Measurements from ENCODE around the gene CLIP4.
"Not testable (repeated sequence)": the region's sequence is repeated elsewhere in the genome, so short reads cannot be mapped to it uniquely, and the experiment has no call there.

CLIP4 gene, protein sequence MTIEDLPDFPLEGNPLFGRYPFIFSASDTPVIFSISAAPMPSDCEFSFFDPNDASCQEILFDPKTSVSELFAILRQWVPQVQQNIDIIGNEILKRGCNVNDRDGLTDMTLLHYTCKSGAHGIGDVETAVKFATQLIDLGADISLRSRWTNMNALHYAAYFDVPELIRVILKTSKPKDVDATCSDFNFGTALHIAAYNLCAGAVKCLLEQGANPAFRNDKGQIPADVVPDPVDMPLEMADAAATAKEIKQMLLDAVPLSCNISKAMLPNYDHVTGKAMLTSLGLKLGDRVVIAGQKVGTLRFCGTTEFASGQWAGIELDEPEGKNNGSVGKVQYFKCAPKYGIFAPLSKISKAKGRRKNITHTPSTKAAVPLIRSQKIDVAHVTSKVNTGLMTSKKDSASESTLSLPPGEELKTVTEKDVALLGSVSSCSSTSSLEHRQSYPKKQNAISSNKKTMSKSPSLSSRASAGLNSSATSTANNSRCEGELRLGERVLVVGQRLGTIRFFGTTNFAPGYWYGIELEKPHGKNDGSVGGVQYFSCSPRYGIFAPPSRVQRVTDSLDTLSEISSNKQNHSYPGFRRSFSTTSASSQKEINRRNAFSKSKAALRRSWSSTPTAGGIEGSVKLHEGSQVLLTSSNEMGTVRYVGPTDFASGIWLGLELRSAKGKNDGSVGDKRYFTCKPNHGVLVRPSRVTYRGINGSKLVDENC

DNA sequence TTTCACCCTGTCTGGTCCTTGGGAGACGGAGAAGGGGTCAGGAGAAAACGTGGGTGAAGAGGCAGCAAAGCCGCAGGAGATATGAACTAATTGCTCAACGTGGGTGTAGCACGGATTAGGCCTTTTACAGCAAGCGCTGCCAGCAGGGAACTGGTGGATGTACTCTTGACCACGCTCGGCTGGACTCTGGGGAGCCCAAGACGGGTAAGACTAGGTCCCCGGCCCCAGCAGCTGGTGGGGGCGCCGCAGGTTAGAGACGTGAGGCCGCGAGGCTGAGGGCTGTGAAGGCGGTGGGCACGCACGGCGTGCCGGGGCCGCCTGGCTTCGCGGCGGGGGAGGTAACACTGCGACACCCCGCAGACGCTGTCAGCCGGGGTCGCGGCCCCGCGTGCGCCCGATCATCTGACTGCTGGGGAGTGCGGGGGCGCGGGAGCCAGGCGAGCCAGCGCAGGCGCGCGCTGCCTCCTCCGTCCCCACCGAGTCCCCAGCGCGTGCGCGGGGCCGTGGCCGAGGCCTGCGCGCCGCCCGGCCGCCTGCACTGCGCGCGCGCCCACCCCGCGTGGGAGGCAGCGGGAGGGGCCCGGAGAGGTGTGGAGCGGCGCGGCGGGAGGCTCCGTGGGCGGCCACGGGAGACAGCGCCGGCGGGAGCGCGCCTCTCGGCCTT is at the start of gene CLIP4:
Gene CLIP4, plus strand, starts transcription at position 470 of the 664 bp plus-strand sequence. CDS start 5,974 bp downstream, outside the sequence.
- peak; percentile 24 for DNase-seq

DNA sequence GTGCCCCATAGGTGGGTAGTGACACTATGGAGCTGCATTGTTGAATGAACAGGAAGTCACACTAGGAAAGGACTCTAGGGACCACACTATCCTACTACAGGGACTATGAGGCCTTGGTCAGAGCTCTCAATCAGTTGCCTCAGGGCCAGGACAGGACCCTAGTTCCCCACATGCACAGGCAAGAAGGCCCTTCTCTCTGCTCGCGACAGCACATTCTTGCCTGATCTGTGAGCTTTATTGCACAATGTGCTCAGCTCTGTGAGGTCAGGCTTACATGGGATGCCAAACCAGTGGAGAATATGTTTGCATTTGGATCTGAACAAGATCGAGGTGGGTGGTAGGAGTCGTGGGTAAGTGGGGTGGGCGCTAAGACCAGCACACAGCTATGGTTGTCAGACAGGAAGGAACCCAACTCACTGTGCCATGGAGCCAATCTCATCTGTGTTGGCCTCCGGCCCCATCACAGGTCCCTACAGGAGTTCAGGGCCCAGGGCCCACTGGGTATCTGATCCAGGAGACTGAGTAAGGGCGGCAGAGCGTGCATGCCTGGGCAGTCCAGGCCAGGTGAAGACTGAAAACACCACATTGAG is 48.8 kb upstream of the CLIP4 start:
- DNase-seq = no peak

DNA sequence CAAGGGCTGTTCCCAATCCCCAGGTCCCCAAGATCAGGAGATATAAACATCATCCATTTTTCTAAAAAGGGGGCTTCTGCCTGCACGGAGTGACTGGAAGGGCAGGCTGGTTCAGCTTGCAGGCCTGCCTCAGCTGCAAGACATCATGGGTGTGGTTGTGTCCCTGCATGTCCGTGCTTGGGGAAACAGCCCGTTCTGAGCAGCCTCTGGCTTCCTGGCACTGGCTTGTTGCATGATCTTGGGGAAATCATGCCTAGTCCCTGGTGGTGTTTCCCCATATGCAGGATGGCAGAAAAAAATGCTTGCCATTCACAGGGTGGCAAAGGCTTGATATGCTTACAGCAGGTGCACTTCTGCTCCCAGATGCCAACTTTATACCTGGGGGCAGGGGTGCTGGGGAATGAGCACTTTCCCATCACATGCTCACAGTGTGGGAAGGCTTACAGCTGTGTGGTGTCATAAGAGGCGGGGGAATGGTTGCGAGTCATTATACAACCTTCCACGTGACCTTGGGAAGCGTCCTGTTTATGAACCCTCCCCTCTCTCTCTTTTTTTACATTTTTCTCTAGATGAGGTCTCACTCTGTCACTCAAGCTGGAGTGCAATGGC is 48.1 kb upstream of the CLIP4 start:
- DNase-seq = no peak

DNA sequence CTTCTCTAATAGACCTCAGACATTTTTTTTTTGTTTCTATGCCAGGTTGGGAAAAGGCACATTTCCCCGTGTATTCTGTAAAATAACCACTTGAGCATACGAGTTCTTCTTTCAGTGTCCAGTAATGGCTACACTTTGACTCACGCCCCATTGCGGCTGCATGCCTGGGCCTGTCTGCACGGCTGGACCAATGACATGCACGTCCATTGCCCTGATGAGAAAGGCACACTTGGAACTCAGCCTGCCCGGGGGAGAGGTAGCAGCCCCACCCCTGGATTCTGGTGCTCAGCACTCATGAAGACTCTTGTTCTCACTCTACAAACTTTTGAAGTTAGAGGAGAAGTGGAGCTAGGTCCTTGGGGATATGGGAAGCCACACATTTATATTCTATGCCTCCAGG is 46.7 kb upstream of the CLIP4 start:
- no peak for DNase-seq

DNA sequence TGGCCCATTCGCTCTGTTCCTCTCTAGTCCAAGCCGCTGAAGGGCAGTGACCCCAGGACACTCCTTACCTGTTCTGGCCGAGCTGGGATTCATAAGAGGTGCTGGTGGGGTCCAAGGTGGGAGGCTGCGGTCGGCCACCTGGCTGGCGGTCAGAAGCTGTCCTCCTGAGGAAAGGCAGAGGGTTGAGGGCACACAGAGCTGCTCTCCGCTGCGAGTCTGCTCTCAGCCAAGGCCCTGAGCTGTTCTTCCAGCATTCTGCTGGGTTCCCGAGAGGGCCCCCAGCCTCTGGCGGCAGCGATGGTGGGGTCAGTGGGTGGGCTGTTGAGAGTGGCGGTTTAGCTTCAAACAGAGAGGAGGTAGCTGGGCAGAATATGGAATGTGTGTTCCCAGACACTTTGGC is 44.7 kb upstream of the CLIP4 start:
- DNase-seq = no peak

DNA sequence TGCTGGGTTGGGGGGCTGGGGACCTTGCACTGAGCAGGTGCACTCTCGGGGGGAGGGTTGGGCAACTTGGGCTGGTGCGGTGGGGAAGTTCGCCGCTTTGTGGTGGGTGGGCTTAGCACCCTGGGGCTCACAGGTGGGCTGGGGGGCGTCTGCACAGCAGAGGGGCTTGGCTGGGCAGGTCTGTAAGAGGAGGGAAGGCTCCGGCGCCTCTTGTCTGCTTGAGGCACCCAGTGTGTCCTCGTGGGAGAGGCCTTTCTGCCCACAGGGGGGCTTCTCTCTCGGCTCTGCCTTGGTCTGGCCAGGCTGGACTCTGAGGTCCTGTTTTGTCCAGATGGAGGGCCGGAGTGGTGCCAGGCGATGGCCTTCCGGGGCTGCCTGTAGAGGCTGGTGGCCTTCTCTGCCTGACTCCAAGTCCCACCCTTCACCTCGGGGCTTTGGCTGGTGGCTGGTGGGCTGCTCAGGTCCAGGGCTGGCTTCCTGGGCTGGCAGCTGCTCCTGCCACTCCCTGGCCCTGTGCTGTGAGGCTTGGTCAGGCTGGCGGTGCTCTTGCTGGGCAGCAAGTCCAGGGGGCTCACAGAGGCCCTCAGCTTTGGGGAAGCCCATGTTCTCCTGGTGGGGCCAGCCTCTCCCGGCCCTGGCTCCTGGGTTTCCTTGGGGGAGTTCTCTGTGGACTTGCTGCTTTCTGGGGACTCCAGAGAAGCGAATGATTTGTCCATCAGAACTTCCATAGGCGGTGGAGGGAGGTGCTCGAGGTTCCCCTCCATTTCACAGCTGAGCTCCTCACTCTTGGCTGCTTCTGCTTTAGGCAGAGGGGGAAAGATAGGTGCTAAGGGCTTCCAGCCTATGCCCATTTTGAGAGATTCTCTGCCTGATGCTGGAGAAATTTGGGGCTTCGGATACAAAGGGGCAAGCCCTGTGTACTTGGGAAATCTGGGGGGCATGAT is 43.9 kb upstream of the CLIP4 start:
- no peak for DNase-seq

DNA sequence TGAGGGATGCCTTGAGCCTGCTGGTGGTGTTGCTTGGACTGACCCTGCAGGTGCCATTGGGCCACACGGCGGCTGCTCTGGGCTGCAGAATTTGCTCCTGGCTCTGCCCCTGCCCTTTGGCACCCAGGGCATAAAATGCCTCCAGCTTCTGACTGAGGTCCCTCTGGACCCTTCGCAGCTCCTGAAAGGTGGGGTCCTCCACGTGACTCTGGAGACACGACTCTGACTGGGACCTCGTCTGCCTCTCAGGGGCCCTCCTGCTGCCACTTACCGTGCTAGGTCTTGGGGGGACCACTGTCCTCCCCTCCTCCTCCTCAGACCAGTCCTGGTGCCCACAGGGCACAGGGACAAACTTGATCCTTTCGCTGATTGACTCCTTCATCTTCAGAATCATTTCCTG is 43.0 kb upstream of the CLIP4 start:
- DNase-seq = no peak

DNA sequence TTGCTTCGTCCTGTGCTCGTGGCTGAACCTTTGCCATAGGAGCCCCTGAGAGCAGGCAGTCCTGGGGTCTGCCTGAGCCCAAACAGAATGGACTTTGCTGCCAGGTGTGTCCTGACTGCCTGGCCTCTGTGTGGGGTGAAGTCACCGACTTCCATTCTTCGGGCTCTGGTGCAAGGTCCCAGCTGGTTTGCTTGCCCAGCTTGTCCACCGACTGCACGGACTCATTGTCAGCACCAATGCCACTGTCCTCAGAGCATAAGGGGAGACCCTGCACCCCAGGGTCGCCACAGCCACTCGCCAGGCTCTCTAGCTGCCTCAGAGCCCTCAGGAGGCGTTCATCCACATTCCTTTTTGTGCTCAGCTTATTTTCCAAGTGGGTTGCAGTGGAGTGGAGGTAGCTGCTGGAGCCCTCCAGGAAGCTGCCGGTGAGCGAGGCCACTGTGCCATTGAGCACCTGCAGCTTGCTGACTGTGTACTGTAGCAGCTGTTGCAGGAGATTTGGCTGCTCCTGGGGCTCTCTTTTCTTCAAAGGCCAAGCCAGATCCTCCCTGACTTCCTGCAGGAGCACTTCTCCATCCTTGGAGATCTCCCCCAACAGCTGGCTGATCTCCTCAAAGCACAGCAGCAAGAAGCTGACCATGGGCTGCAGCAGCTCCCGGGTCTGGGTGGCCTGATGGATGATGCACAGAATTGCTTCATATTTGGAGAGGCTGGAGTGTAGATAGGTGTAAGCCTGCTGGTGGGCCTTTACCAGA is 42.1 kb upstream of the CLIP4 start:
- DNase-seq = no peak

DNA sequence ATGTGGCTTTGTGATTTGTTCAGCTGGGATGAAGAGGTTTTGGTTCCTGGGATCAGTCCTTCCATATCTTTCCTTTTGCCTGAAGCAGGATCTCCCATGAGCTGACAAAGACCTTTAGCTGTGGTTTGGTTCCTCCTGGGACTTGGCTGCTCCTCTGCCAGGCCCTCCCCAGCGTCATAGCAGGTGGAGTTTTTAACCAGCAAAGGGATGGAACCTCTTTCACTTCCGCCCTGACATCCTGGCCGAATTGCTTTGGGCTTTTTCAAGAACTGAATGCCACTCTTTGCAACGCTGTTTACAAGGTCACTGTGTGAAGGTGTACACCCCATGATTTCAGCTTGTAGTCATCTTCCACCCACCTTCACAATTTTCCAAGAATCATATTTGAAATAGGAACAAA is 41.3 kb upstream of the CLIP4 start:
- DNase-seq = no peak

DNA sequence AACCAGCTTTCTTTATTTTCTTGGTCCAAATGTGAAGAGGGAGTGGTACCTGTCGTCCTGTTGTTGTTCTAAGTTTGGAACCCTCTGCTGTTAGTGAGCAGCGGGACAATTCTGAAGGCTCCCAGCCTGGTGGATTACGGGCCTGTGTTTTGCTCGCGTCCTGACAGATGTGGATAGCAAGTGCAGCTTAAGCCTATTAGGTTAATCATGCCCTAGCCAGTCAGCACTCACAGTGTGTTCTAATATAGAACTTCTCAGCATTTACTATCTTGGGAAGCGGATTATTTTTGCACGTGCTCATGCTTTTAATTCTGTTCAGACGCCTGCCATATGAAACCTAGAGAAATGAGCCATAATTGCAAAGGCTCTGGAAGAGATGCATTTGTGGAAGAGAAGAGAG is 40.8 kb upstream of the CLIP4 start, which contains the start of gene PCARE:
Gene PCARE, minus strand, starts transcription at position 113 of the 400 bp plus-strand sequence. CDS start 262 bp downstream, outside the sequence.
- no peak for DNase-seq

DNA sequence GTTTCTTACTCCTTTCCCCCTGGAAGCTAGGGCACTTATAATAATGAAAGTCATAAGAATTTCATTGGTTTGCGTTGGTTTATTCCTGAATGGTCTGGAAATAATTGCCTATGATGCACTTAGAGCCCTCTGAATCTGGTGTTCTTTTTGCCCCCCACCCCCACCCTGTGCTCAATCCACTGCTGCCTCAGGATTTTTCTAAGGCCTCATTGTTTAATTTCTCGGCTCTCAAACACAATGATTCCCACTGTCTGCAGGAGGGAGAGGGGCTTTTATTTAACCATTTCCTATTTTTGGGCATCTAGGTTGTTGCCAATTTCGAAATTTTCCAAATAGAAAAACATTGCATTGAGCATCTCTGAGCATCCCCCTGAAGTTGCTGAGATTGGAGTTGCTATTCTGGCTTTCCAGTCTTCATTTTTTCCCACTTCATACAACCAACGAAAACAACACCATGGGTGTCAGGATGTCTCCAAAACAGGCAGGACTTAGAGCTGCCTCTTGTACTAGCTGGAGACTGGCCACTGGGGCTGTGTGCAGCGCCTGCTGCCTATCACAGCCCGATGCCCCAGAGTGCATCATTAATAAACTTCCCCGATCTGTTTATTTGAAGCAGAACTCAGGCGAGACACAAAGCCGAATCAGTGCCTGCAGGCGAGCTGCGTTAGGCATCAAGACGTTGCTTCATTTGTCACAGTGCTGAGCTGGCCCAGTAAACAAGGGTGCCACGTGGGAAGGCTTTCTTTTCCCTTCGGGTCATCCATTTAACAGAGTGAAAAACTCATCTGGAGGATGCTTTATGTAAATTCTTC is 39.1 kb upstream of the CLIP4 start:
- no peak for DNase-seq

DNA sequence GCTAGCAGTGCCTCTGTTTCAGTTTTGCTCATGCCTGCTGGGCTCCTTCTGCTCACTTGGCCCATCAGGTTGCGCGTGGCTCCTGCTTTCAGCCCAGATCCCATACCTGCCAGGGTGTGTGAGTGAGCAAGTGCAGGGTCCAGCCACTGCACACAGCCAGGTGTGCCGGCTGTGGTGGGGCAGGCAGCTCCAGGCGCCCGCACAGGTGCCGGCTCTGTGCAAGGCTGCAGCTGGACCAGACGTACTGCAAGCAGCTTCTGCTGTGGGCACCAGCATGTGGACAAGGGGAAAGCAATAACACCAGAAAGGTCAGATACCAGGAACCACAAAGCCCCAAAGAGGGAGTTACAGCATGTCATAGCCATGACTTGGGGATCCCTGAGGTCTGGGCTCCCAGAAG is 35.3 kb upstream of the CLIP4 start:
- no peak for DNase-seq

DNA sequence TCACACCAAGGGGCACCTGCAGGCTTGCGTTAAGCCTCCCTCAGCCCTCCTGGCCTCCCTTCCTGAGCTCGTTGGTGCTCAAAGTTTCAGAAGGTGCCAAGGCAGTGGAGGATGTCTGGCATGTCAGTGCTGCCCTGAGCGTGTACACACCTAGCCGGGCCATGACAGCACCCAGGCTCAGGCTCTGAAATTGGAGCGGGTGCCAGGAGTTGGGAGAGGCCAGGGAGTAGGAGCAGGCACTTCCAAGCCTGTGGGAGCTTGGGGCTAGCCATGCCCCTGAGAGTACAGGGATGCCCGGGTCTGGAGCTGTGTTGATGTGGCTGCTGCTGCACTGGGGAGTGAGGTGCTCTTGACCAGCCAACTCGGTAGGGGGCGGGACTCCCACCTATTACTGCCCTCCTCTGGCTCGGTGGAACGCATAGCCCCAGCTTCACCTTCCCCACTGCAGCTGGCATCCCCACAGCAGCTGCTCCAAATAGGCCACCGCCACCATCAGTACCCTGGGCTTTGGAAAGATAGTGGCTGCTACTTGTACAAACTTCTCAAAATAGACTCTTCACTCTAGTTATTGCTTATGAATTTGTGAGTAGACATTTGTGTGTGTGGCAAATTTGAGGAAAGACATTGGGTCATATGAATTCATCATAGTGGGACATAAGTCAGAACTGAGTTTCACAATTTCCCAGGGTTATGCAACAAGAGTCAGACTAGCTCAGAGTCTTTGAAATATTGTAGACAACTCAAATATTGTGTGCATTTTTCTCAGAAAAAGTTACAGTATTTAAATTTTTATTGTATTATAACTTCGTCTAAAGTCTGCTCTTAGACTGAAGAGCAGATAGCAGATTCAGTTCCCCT is 34.1 kb upstream of the CLIP4 start:
- no peak for DNase-seq

DNA sequence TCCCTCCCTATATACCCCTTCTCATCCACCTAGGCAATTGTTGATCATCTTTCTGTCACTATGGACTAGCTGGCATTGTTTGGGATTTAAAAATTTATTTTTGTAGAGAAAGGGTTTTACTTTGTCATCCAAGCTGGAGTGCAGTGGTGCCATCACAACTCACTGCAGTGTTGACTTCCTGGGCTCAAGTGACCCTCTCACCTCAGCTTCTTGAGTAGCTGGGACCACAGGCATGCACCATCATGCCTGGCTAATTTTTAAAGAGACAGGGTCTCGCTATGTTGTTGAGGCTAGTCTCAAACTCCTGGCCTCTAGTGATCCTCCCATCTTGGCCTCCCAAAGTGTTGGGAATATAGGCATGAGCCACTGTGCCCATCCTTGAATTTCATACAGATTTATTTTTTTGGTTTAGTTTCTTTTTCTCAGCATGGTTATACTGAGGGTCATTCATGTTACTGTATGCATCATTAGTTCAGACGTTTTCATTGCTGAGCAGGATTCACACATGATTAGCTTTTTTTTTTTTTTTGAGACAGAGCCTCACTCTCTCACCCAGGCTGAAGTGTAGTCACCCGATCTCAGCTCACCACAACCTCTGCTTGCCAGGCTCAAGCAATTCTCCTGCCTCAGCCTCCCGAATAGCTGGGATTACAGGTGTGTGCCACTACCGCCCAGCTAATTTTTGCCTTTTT is 32.3 kb upstream of the CLIP4 start:
- DNase-seq = no peak

DNA sequence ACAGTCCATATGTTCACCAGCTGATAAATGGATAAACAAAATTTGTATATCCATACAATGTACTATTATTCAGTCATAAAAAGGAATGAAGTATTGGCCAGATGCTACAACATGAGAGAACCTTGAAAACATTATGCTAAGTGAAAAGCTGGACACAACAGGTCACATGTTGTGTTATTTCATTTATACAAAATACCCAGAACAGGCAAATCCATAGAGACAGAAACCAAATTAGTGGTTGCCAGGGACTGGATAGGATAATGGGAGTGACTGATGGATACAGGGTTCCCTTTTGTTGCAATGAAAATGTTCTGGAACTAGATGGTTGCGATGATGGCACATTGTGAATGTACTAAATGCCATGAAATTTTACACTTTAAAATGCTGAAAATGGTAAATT is 30.7 kb upstream of the CLIP4 start:
- no peak for DNase-seq

DNA sequence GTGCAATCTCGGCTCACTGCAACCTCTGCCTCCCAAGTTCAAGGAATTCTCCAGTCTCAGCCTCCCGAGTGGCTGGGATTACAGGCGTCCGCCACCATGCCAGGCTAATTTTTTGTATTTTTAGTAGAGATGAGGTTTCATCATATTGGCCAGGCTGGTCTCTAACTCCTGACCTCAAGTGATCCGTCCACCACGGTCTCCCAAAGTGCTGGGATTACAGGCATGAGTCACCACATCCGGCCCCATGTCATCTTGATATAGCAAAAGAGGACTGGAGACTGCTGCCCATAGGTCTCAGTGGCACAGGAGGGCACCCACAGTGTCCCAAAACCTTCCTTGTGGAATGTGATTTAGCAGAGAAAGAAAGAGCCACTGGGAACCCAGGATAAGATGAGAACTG is 24.9 kb upstream of the CLIP4 start:
- not testable (repeated sequence) for DNase-seq

DNA sequence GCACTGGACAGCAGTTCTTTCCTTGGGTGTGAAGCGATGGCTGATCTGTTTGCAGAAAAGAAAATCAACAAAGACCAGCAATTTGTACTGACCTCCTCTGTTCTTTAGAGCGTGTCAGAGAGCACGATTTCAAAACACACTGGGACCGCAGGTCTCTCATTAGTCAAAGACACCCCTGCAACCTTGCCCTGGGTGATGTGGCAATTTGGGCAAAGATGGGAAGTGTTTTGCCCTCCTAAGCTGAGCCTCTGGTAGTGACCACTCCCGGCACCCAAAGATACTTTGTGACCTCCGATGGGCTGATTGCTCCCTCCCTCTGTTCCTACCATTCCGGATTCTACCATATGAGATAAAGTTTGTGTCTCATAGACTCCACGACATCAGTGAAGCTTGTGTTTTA is 18.2 kb upstream of the CLIP4 start:
- no peak for DNase-seq

DNA sequence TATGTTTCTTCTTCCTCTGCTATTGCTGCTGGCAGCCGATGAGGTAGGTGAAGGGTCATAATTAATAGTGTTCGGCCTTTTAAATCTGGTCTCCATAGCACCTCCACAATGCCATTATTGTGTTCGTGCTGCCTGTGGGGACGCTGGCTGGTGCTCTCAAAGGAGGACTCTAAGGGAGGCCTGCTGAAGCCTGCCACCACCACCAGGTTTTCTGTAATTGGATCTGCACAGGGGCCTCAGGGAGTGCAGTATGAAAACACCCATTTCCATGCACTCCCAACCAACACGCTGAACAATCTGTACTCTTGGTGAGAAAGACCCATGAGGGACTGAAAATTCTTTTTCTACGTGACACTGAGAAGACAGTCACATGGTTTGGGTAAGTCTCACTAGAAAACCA is 17.6 kb upstream of the CLIP4 start:
- no peak for DNase-seq
